ENCODE results near the gene PDZD7.

DNA sequence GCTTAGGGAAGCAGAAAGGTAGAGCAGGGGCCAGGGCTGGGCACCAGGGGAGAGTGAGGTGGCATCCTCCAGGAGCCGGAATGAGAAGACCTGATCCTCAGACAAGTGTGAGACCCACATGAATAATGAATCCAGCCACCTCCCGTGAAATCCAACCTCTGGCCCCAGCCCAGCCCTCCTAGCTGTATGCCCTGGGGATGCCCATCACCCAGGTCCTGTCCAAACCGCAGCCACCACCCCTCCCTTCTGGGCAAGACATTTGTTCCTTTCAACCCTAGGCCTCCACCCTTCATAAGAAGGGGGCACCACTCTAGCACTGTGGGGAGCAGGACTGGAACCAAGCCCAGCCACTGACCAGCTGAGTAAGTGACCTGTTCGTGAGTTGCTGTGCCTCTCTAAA is 9.7 kb downstream of the PDZD7 start:
- TF ChIP-seq SCRT1 (tag by site-specific recombination; IDR thresholded peaks at IDR 0.05; ENCODE audit: borderline replicate concordance) (no peak), ZNF785 (tag by site-specific recombination; IDR thresholded peaks at IDR 0.05) (no peak), ZNF324 (tag by site-specific recombination; IDR thresholded peaks at IDR 0.05) (no peak), ZBTB1 (tag by site-specific recombination; IDR thresholded peaks at IDR 0.05) (no peak), ZNF558 (tag by site-specific recombination; IDR thresholded peaks at IDR 0.05) (no peak), ZNF571 (tag by site-specific recombination; IDR thresholded peaks at IDR 0.05) (no peak), ZNF16 (tag by site-specific recombination; IDR thresholded peaks at IDR 0.05; ENCODE audit: low read depth) (no peak), RBAK (tag by site-specific recombination; IDR thresholded peaks at IDR 0.05) (no peak), ZFHX2 (tag by site-specific recombination; conservative IDR thresholded peaks at IDR 0.05) (no peak)
- TF ChIP-seq, protein P1, sequence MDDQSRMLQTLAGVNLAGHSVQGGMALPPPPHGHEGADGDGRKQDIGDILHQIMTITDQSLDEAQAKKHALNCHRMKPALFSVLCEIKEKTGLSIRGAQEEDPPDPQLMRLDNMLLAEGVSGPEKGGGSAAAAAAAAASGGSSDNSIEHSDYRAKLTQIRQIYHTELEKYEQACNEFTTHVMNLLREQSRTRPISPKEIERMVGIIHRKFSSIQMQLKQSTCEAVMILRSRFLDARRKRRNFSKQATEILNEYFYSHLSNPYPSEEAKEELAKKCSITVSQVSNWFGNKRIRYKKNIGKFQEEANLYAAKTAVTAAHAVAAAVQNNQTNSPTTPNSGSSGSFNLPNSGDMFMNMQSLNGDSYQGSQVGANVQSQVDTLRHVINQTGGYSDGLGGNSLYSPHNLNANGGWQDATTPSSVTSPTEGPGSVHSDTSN (CRISPR knock-in tag; IDR thresholded peaks at IDR 0.05) = no peak
- TF ChIP-seq, protein P2, sequence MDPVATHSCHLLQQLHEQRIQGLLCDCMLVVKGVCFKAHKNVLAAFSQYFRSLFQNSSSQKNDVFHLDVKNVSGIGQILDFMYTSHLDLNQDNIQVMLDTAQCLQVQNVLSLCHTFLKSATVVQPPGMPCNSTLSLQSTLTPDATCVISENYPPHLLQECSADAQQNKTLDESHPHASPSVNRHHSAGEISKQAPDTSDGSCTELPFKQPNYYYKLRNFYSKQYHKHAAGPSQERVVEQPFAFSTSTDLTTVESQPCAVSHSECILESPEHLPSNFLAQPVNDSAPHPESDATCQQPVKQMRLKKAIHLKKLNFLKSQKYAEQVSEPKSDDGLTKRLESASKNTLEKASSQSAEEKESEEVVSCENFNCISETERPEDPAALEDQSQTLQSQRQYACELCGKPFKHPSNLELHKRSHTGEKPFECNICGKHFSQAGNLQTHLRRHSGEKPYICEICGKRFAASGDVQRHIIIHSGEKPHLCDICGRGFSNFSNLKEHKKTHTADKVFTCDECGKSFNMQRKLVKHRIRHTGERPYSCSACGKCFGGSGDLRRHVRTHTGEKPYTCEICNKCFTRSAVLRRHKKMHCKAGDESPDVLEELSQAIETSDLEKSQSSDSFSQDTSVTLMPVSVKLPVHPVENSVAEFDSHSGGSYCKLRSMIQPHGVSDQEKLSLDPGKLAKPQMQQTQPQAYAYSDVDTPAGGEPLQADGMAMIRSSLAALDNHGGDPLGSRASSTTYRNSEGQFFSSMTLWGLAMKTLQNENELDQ (tag by site-specific recombination; IDR thresholded peaks at IDR 0.05; ENCODE audit: low read depth) = no peak
- TF ChIP-seq, protein P3, sequence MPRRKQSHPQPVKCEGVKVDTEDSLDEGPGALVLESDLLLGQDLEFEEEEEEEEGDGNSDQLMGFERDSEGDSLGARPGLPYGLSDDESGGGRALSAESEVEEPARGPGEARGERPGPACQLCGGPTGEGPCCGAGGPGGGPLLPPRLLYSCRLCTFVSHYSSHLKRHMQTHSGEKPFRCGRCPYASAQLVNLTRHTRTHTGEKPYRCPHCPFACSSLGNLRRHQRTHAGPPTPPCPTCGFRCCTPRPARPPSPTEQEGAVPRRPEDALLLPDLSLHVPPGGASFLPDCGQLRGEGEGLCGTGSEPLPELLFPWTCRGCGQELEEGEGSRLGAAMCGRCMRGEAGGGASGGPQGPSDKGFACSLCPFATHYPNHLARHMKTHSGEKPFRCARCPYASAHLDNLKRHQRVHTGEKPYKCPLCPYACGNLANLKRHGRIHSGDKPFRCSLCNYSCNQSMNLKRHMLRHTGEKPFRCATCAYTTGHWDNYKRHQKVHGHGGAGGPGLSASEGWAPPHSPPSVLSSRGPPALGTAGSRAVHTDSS (tag by site-specific recombination; IDR thresholded peaks at IDR 0.05) = no peak
- TF ChIP-seq, protein P4, sequence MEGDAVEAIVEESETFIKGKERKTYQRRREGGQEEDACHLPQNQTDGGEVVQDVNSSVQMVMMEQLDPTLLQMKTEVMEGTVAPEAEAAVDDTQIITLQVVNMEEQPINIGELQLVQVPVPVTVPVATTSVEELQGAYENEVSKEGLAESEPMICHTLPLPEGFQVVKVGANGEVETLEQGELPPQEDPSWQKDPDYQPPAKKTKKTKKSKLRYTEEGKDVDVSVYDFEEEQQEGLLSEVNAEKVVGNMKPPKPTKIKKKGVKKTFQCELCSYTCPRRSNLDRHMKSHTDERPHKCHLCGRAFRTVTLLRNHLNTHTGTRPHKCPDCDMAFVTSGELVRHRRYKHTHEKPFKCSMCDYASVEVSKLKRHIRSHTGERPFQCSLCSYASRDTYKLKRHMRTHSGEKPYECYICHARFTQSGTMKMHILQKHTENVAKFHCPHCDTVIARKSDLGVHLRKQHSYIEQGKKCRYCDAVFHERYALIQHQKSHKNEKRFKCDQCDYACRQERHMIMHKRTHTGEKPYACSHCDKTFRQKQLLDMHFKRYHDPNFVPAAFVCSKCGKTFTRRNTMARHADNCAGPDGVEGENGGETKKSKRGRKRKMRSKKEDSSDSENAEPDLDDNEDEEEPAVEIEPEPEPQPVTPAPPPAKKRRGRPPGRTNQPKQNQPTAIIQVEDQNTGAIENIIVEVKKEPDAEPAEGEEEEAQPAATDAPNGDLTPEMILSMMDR (tag by site-specific recombination; IDR thresholded peaks at IDR 0.05) = no peak
